ENCODE measurements around the gene SBF2.
"Not testable (repeated sequence)": the region's sequence is repeated elsewhere in the genome, so short reads cannot be mapped to it uniquely, and the experiment has no call there.

Gene SBF2

GRCh38 chr11:9941991-9942390 is 352.0 kb downstream of the SBF2 start:
- no peak overlapping the region for H3K27ac ChIP-seq (ENCODE audit: low read length)

GRCh38 chr11:9939150-9939549 is 354.9 kb downstream of the SBF2 start:
- H3K4me2 ChIP-seq (ENCODE audit: low read length); H3K27ac ChIP-seq (ENCODE audit: low read length); H4K20me1 ChIP-seq (ENCODE audit: insufficient read depth, low read length); H3K4me1 ChIP-seq (ENCODE audit: low read length); H3K27me3 ChIP-seq (ENCODE audit: low read depth, low read length); H3K9me3 ChIP-seq (ENCODE audit: insufficient read depth, low read length); H2AFZ ChIP-seq (ENCODE audit: low read depth, low read length); H3K36me3 ChIP-seq (replicated peaks; ENCODE audit: low read depth, low read length); H3K4me3 ChIP-seq (ENCODE audit: low read length); H3K9ac ChIP-seq (ENCODE audit: low read length); H3K79me2 ChIP-seq (ENCODE audit: low read length): not testable (repeated sequence)

More at GRCh38 chr11:9941991-9942390, 352.0 kb downstream of the SBF2 start:
- H3K9ac ChIP-seq (ENCODE audit: low read length), result no peak overlapping the region
- no peaks in the 10 kb centered on the region for H4K20me1 ChIP-seq (ENCODE audit: insufficient read depth, low read length)
- H3K79me2 ChIP-seq (ENCODE audit: low read length), result no peaks in the 10 kb centered on the region
- no peak overlapping the region for H2AFZ ChIP-seq (ENCODE audit: low read depth, low read length)
- H3K4me2 ChIP-seq (ENCODE audit: low read length), result no peak overlapping the region
- no peak overlapping the region for H3K4me3 ChIP-seq (ENCODE audit: low read length)
- no peaks in the 10 kb centered on the region for H3K27me3 ChIP-seq (ENCODE audit: low read depth, low read length)
- no peaks in the 10 kb centered on the region for H3K36me3 ChIP-seq (replicated peaks; ENCODE audit: low read depth, low read length)
- TF ChIP-seq EZH2phosphoT487 (IDR thresholded peaks at IDR 0.05; ENCODE audit: low read depth) (no peak), CTCF (IDR thresholded peaks at IDR 0.05; ENCODE audit: low read depth, low read length) (no peak)
- no peaks in the 10 kb centered on the region for H3K9me3 ChIP-seq (ENCODE audit: insufficient read depth, low read length)
- peaks cover 4% of the 10 kb centered on the region for H3K4me1 ChIP-seq (ENCODE audit: low read length)

- H4K20me1 ChIP-seq (ENCODE audit: insufficient read depth, low read length), result no peaks in the 10 kb centered on the region
- no peaks in the 10 kb centered on the region for H3K79me2 ChIP-seq (ENCODE audit: low read length)
- no peak overlapping the region for H2AFZ ChIP-seq (ENCODE audit: low read depth, low read length)
- H3K27ac ChIP-seq (ENCODE audit: low read length), result no peak overlapping the region
- H3K4me1 ChIP-seq (ENCODE audit: low read length), result no peaks in the 10 kb centered on the region
- TF ChIP-seq EZH2phosphoT487 (IDR thresholded peaks at IDR 0.05; ENCODE audit: low read depth) (no peak), CTCF (IDR thresholded peaks at IDR 0.05; ENCODE audit: low read depth, low read length) (no peak)
- no peaks in the 10 kb centered on the region for H3K9me3 ChIP-seq (ENCODE audit: insufficient read depth, low read length)
- H3K36me3 ChIP-seq (replicated peaks; ENCODE audit: low read depth, low read length), result no peaks in the 10 kb centered on the region
- H3K4me3 ChIP-seq (ENCODE audit: low read length), result no peak overlapping the region
- no peaks in the 10 kb centered on the region for H3K27me3 ChIP-seq (ENCODE audit: low read depth, low read length)
- no peak overlapping the region for H3K9ac ChIP-seq (ENCODE audit: low read length)
- H3K4me2 ChIP-seq (ENCODE audit: low read length), result no peak overlapping the region
These were observed 357.3 kb downstream of the SBF2 start for GRCh38 chr11:9936754-9937153.

- not testable (repeated sequence) for H3K4me2 ChIP-seq (ENCODE audit: low read length); H3K27ac ChIP-seq (ENCODE audit: low read length); H3K79me2 ChIP-seq (ENCODE audit: low read length); H3K4me1 ChIP-seq (ENCODE audit: low read length); H3K9ac ChIP-seq (ENCODE audit: low read length); H3K9me3 ChIP-seq (ENCODE audit: insufficient read depth, low read length); H2AFZ ChIP-seq (ENCODE audit: low read depth, low read length); H3K4me3 ChIP-seq (ENCODE audit: low read length); H3K36me3 ChIP-seq (replicated peaks; ENCODE audit: low read depth, low read length); H4K20me1 ChIP-seq (ENCODE audit: insufficient read depth, low read length); H3K27me3 ChIP-seq (ENCODE audit: low read depth, low read length)
These were observed 361.2 kb downstream of the SBF2 start for GRCh38 chr11:9932843-9933242.

- H2AFZ ChIP-seq (ENCODE audit: low read depth, low read length); H3K9ac ChIP-seq (ENCODE audit: low read length); H3K4me3 ChIP-seq (ENCODE audit: low read length); H3K27me3 ChIP-seq (ENCODE audit: low read depth, low read length); H3K4me2 ChIP-seq (ENCODE audit: low read length); H3K79me2 ChIP-seq (ENCODE audit: low read length); H3K4me1 ChIP-seq (ENCODE audit: low read length); H3K36me3 ChIP-seq (replicated peaks; ENCODE audit: low read depth, low read length); H3K27ac ChIP-seq (ENCODE audit: low read length); H4K20me1 ChIP-seq (ENCODE audit: insufficient read depth, low read length); H3K9me3 ChIP-seq (ENCODE audit: insufficient read depth, low read length): not testable (repeated sequence)
These were observed 363.3 kb downstream of the SBF2 start for GRCh38 chr11:9930562-9931331.
